Islet of Langerhans (tissue), 1 donor: Measurements from ENCODE around the gene FASTKD1.
A peak's percentile ranks its signal among the peaks of the same experiment; 100 is the strongest.
"Not testable (repeated sequence)": the region's sequence is repeated elsewhere in the genome, so short reads cannot be mapped to it uniquely, and the experiment has no call there.

Experiments used
- FAIRE-seq: peaks from one replicate; lab custom pipeline; 2011; peaks lifted over from hg19 to GRCh38; lab: Jason Lieb, UNC

The FASTKD1 gene

GRCh38 chr2:169571571-169571970, 2.1 kb downstream of the FASTKD1 start:
- FAIRE-seq, result no peak

DNA sequence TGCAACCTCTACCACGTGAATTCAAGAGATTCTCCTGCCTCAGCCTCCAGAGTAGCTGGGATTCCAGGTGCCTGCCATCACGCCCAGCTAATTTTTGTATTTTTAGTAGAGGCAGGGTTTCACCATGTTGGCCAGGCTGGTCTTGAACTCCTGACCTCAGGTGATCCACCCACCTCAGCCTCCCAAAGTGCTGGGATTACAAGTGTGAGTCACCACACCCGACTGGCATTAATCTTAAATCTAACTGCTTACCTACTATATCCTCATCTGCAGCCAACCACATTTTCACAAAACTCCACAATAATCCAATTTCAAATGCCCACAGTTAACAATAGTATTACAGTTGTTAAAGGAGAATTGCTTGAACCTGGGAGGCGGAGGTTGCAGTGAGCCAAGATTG, 2.9 kb downstream of the FASTKD1 start:
- FAIRE-seq, result not testable (repeated sequence)

DNA sequence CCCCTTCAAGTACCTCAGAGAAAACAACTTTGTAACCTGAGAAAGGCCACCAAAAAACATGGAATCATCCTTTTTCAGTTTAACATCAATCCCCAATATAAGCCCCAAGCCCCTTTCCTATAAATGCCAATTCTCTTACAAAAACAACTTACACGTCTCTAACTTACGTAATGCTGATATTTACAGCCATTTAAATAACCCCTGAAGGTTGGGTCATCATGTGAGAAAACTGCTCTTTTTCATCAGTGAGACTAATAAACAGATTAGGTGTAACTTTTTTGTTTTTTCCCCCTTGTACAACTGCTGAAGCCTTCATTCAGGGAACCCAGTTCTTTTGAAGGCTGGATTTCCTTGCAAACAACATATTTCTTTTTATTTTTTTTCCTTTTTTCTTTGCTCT, 3.7 kb downstream of the FASTKD1 start:
- FAIRE-seq, result no peak

DNA sequence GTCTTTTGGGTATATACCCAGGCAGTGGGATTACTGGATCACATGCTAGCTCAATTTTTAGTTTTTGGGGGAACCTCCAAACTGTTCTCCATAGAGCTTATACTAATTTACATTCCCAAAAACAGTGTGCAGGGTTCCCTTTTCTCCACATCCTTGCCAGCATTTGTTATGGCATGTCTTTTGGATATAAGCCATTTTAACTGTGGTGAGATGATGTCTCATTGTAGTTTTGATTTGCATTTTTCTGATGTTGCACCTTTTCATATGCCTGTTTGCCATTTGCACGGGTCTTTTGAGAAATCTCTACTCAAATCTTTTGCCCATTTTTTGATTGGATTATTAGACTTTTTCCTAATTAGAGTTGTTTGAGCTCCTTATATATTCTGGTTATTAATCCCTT, 8.0 kb downstream of the FASTKD1 start:
- FAIRE-seq, result no peak

GRCh38 chr2:169562519-169562918, 11.1 kb downstream of the FASTKD1 start:
- no peak for FAIRE-seq

DNA sequence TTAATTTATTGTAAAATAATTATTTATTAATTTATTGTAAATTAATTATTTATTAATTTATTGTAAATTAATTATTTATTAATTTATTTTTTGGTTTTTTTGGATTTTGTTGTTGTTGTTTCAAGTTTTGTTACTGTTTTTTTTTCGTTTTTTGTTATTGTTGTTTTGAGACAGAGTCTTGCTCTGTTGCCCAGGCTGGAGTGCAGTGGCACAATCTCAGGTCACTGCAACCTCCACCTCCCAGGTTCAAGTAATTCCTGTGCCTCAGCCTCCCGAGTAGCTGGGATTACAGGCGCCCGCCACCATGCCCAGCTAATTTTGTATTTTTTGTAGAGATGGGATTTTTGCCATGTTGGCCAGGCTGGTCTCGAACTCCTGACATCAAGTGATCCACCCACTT, 11.6 kb downstream of the FASTKD1 start:
- peak; percentile 88 for FAIRE-seq

GRCh38 chr2:169561364-169561763, 12.3 kb downstream of the FASTKD1 start:
- peak; percentile 53 for FAIRE-seq

- no peak for FAIRE-seq
These were observed 26.9 kb downstream of the FASTKD1 start for GRCh38 chr2:169546756-169547155.

DNA sequence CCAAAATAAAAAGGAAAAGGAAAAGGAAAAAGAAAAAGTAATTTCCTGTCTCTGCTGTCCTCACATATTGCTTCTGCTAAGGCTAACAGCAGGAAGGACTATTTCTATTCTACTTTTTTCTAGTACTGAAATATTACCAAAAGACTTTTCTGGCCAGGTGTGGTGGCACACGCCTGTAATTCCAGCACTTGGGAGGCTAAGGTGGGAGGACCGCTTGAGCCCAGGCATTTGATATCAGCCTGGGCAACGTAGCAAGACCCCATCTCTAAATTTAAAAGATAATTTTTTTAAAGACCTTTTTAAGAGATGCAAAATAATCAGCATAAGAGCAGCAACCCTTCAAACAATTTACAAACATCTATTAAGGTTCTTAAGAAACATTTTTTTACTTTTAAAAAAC, 31.2 kb downstream of the FASTKD1 start:
- no peak for FAIRE-seq

GRCh38 chr2:169540146-169540545, 33.5 kb downstream of the FASTKD1 start:
- no peak for FAIRE-seq

DNA sequence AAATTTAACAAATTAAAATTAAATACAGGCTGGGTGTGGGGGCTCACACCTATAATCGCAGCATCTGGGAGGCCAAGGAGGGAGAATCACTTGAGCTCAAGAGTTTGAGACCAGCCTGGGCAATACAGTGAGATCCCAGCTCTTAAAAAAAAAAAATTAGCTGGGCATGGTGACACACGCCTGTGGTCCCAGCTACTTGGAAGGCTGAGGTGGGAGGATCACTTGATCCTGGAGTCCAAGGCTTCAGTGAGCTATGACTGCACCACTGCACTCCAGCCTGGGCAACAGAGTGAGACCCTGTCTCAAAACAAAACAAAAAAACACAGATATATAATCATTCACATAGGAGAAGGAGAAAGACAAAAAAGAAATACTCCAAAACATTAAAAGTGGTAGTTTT, 34.2 kb downstream of the FASTKD1 start:
- not testable (repeated sequence) for FAIRE-seq

DNA sequence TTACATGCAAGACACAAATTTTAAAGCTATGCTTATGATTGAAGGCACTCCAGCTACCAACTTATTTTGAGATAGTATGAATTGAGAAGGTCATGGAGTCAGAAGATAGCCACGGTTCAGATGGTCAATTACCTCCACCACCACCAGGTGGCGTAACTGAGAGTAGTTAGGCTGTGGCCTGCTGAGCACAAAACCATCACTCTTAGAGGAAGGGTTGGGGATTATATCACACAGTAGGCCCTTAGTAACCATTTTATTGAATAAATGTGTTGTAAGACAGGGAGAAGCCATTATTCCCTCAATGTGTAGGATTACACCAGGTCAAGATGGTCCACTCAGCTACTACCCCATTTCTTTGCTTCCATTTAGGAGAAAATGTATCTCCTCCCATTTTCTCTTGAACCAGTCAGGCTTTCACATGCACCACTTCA, 45.4 kb downstream of the FASTKD1 start:
- FAIRE-seq, result peak; percentile 97

GRCh38 chr2:169526451-169526850, 47.2 kb downstream of the FASTKD1 start:
- no peak for FAIRE-seq

- FAIRE-seq, result no peak
These were observed 48.2 kb downstream of the FASTKD1 start for GRCh38 chr2:169525434-169525833.

DNA sequence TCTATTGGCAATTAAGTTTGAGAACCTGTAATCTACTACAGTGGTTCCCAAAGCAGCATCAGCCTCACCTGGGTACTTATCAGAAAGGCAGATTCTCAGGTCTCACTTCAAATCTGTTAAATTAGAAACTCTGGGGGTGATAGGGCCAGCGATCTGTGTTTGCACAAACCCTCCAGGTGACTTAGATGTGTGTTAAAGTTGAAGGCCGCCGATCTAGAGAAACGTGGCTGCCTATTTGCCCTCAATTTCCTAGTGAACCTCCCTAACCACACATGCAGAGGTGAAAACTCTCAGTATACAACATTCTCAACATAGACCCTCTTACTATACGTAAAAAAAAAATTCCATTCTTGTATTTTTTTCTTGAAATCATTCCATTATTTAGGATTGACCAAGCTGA, 50.0 kb downstream of the FASTKD1 start:
- no peak for FAIRE-seq

- FAIRE-seq, result no peak
These were observed 52.8 kb downstream of the FASTKD1 start for GRCh38 chr2:169520896-169521295.

DNA sequence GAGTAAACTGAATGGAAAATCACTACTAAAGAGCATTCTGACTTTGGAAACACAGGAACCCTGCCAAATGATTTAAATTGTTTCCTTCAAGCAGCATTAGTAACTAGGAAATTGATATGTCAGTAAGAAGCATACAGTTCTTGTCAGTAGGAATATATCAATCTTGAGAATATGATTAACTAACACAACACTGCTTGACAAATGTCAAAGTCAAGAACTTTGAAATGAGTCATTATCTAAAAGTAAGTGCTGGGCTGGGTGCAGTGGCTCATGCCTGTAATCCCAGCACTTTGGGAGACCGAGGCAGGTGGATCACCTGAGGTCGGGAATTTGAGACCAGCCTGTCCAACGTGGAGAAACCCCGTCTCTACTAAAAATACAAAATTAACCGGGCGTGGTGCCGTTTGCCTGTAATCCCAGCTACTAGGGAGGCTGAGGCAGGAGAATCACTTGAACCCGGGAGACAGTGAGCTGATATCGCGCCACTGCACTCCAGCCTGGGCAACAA, 57.1 kb downstream of the FASTKD1 start:
- FAIRE-seq, result not testable (repeated sequence)

DNA sequence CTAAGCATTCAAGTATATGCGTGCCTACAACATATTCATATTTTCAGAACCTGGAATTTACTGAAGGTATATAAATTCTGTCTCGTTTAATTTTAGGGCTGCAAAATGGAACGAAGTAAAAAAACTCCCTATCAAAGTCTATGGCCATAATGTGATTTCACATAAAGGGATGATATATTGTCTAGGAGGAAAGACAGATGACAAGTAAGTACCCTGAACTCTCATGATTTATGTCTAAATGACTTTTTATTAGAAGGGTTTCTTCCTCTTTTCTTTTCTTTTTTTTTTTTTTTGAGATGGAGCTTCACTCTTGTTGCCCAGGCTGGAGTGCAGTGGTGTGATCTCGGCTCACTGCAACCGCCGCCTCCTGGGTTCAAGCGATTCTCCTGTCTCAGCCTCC, 58.9 kb downstream of the FASTKD1 start:
- not testable (repeated sequence) for FAIRE-seq

- FAIRE-seq, result no peak
These were observed 59.7 kb downstream of the FASTKD1 start for GRCh38 chr2:169513926-169514325.

- FAIRE-seq, result no peak
These were observed 60.6 kb downstream of the FASTKD1 start for GRCh38 chr2:169513094-169513493.

DNA sequence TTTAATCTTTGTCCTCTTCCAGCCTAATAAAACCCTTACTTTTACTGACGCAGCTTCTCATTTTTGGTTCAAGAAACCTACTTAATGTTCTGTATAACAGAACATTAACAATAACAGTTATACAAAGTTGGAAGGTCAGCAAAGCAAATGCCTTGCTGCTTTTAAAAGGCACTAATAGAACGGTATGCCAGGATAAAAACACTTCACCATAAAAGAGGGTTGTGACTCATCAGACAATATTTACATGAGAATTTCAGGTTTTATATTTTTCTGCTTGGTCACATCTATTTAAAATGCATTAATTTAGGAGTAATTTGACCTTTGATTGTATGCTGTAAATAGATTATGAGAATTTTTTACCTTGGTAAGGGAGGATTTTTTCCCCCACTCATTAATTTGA, 61.1 kb downstream of the FASTKD1 start:
- peak; percentile 99 for FAIRE-seq

DNA sequence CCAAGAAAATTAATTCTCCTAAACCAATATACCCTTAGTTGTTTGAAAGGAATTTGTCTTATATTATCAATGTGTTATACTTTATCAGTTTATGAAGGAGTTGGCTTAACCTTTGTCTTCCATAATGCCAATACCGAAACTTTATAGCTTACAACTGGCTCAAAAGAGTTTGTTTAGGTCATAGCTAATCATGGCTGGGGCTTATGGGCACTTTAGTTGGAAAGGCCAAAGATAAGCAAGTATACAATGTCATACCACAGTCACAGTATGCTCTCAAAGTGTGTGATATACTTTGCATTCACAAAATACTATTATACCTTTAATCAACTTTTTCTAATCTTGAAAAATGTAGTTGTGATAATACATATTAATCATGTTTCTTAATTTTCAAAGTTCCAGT, 61.8 kb downstream of the FASTKD1 start:
- FAIRE-seq, result peak; percentile 89

- no peak for FAIRE-seq
These were observed 63.2 kb downstream of the FASTKD1 start for GRCh38 chr2:169510496-169510895.

GRCh38 chr2:169509955-169510354, 63.7 kb downstream of the FASTKD1 start:
- FAIRE-seq, result no peak

DNA sequence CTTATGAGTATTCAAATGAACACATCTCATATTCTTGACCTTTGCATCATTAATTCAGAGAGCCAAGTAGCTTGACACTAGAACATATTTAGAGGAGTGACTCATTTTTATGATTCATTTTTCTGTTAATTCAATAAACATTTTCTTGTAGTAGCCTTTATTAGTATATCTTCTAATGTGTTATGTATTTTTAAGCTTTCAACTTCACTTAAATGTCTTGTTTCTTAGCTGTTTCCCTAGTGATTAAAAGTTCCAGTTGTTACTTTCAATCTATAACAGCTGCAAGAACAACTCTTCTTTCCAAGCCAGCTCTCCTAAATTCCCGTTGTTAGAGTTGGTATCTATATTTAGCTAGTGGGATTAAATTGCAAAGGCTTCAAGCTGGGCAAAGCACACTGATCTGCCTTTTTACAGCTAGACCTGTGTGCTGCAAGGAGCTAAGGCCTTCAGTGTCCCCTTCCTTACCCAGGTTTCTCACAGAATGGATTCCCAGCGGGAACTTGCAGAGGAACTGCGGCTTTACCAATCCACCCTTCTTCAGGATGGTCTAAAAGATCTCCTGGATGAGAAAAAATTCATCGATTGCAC, 64.3 kb downstream of the FASTKD1 start, which contains the start of gene KLHL41:
TSS of gene KLHL41 (plus strand) at position 405 of the 588 bp plus-strand sequence. CDS start at position 482, 77 bp downstream.
- peak; percentile 89 for FAIRE-seq
